Lower lobe of right lung (tissue), 2 donors: ENCODE results near the gene ARHGAP8. TPM values are rescaled to one million over a fixed set of nuclear protein-coding genes. Genes with fewer than 3 reads are reported as not detected.

ENCODE experiments used
- ATAC-seq, 2 donors: fragments of 200-7000 bp; cut with Tn5 transposase; one replicate each; pipeline ENCODE4 v1.9.1; 2020 to 2022; ENCODE audit warnings: mild to moderate bottlenecking in 2 of 2, moderate library complexity in 2 of 2
- DNase-seq: peaks from one replicate; pipeline ENCODE4 v3.0.0-alpha.2; 2020
- H3K27ac ChIP-seq: fragments of 200-600 bp; one replicate; pipeline ENCODE4 v1.8.0; 2022
- H3K27me3 ChIP-seq: fragments of 200-600 bp; one replicate; pipeline ENCODE4 v1.8.0; 2022; ENCODE audit warnings: low read depth
- H3K36me3 ChIP-seq: fragments of 200-600 bp; one replicate; pipeline ENCODE4 v1.8.0; 2022; ENCODE audit warnings: mild to moderate bottlenecking
- H3K4me1 ChIP-seq: fragments of 200-600 bp; one replicate; pipeline ENCODE4 v1.8.0; 2022
- H3K4me3 ChIP-seq: fragments of 200-600 bp; one replicate; pipeline ENCODE4 v1.8.0; 2022; ENCODE audit warnings: mild to moderate bottlenecking
- H3K9me3 ChIP-seq: fragments of 200-600 bp; one replicate; pipeline ENCODE4 v1.8.0; 2022
- CTCF ChIP-seq: fragments of 200-600 bp; IDR thresholded peaks from one replicate; pipeline ENCODE4 v1.8.0; 2022; ENCODE audit warnings: antibody characterized with exemption, mild to moderate bottlenecking
- intact Hi-C: fragments of 100-400 bp; cut with DNase I; formaldehyde crosslinking; loops from one replicate; pipeline ENCODE4 v1.11.0; 2022
- total RNA-seq: library from RNA; stranded (reverse); fragmentation: NEBNext Ultra II Directional; extraction: Animal tissue kit (Norgen Biotek cat#: 25700); gene quantifications from one replicate; pipeline ENCODE4 v1.2.1, GENCODE V29; 2021
- donor health status: DM: no; HTN: yes; CAD: no; lungs with severe emphysema.

Gene ARHGAP8
- total RNA-seq, 1 donor from 2014 or later: 18.2 TPM

GRCh38 chr22:44764974-44765373 lies 12.6 kb downstream of the ARHGAP8 start:
- no peak for TF ChIP-seq CTCF
- DNase-seq (no peak), ATAC-seq (peak in 1 of 2 donors; percentile 9)
- Histone ChIP-seq H3K4me1 (no peaks in the 10 kb centered on the region), H3K9me3 (no peaks in the 10 kb centered on the region), H3K27me3 (no peaks in the 10 kb centered on the region), H3K4me3 (no peak overlapping the region), H3K36me3 (no peaks in the 10 kb centered on the region), H3K27ac (no peak overlapping the region)
- intact Hi-C loops: no loop called here

- Histone ChIP-seq H3K4me3 (no peak overlapping the region), H3K27me3 (no peaks in the 10 kb centered on the region), H3K4me1 (no peaks in the 10 kb centered on the region), H3K36me3 (no peaks in the 10 kb centered on the region), H3K9me3 (no peaks in the 10 kb centered on the region), H3K27ac (no peak overlapping the region)
- no peak for TF ChIP-seq CTCF
- ATAC-seq: peak; percentile 29 to 31
- intact Hi-C loops: no loop called here
- DNase-seq: peak; percentile 51
Measured at GRCh38 chr22:44765571-44766285, 13.4 kb downstream of the ARHGAP8 start.

GRCh38 chr22:44773082-44773481 lies 20.7 kb downstream of the ARHGAP8 start:
- H3K27me3 ChIP-seq: no peaks in the 10 kb centered on the region
- DNase-seq (no peak), ATAC-seq (no peak)
- intact Hi-C loops: no loop called here
- no peaks in the 10 kb centered on the region for H3K4me1 ChIP-seq
- no peaks in the 10 kb centered on the region for H3K36me3 ChIP-seq
- H3K4me3 ChIP-seq: no peak overlapping the region
- H3K27ac ChIP-seq: no peak overlapping the region
- no peak for TF ChIP-seq CTCF
- peaks cover 9% of the 10 kb centered on the region for H3K9me3 ChIP-seq

GRCh38 chr22:44775862-44776261 lies 23.5 kb downstream of the ARHGAP8 start:
- TF ChIP-seq CTCF: no peak
- DNase-seq: no peak
- intact Hi-C loops: no loop called here

GRCh38 chr22:44776605-44777363 lies 24.4 kb downstream of the ARHGAP8 start:
- H3K4me1 ChIP-seq: no peaks in the 10 kb centered on the region
- no peak overlapping the region for H3K4me3 ChIP-seq
- H3K36me3 ChIP-seq: no peaks in the 10 kb centered on the region
- DNase-seq: no peak
- no peak overlapping the region for H3K27ac ChIP-seq
- intact Hi-C loops: no loop called here
- ATAC-seq: no peak
- TF ChIP-seq CTCF: no peak
- peaks cover 9% of the 10 kb centered on the region for H3K9me3 ChIP-seq
- H3K27me3 ChIP-seq: no peaks in the 10 kb centered on the region

More at GRCh38 chr22:44775862-44776261, 23.5 kb downstream of the ARHGAP8 start:
- no peak for ATAC-seq
- Histone ChIP-seq H3K9me3 (peaks cover 9% of the 10 kb centered on the region), H3K4me3 (no peak overlapping the region), H3K36me3 (no peaks in the 10 kb centered on the region), H3K27ac (no peak overlapping the region), H3K27me3 (no peaks in the 10 kb centered on the region), H3K4me1 (no peaks in the 10 kb centered on the region)
